SK-N-SH (cell line): ENCODE results near the gene NHLH1. TPM values are rescaled to one million over a fixed set of nuclear protein-coding genes. Genes with fewer than 3 reads are reported as not detected.

Experiments used
- CTCF ChIA-PET: fragments of 300-600, 350-600 bp; formaldehyde crosslinking; extraction: SDS; loops from one replicate; lab custom pipeline; 2021; lab: Yijun Ruan, JAX
- POLR2A ChIA-PET: fragments of 350-600 bp; sonication (Branson Sonifier 250); formaldehyde crosslinking; extraction: SDS; loops from one replicate; lab custom pipeline; 2020; ENCODE audit warnings: antibody characterized with exemption, inconsistent platforms; lab: Yijun Ruan, JAX
- DNase-seq: peaks from one replicate; pipeline ENCODE4 v3.0.0; 2012
- H2AFZ ChIP-seq: fragments of 200-600 bp; sonication (generic); 2 replicates; pipeline ENCODE4 v1.8.1; 2016; ENCODE audit warnings: antibody characterized with exemption, mild to moderate bottlenecking, low read depth
- H3F3A ChIP-seq: fragments of 200-600 bp; sonication (generic); replicated peaks from 2 replicates; pipeline ENCODE3; 2016; ENCODE audit warnings: antibody characterized with exemption, mild to moderate bottlenecking; ENCODE audit not compliant: insufficient read depth
- H3K27ac ChIP-seq, 2 experiments: fragments of 200-500 bp in 1 of 2; fragments of 200-600 bp in 1 of 2; sonication (Bioruptor generic) in 1 of 2; sonication (generic), shearing (Covaris generic) in 1 of 2; 2 replicates each; pipeline versions ENCODE4 v1.5.1 to v1.6.1; 2014 to 2016; ENCODE audit warnings: low read depth in 2 of 2, inconsistent platforms in 1 of 2, low read length in 1 of 2, mild to moderate bottlenecking in 1 of 2, mixed read lengths in 1 of 2
- H3K27me3 ChIP-seq: fragments of 200-600 bp; sonication (generic), shearing (Covaris generic); 2 replicates; pipeline ENCODE4 v1.6.1; 2016; ENCODE audit warnings: mixed run types; ENCODE audit not compliant: insufficient read depth
- H3K36me3 ChIP-seq, 2 experiments: fragments of 200-500 bp in 1 of 2; fragments of 200-600 bp in 1 of 2; sonication (Bioruptor generic) in 1 of 2; sonication (generic) in 1 of 2; replicated peaks in 1 of 2; 2 replicates each; pipeline versions ENCODE3 to v1.5.1; 2014 to 2016; ENCODE audit warnings: low read length in 1 of 2, mild to moderate bottlenecking in 1 of 2; ENCODE audit not compliant: insufficient read depth in 2 of 2, control insufficient read depth in 1 of 2
- H3K4me1 ChIP-seq, 2 experiments: fragments of 200-500 bp in 1 of 2; fragments of 200-600 bp in 1 of 2; sonication (Bioruptor generic) in 1 of 2; sonication (generic), shearing (Covaris generic) in 1 of 2; 2 replicates each; pipeline versions ENCODE4 v1.5.1 to v1.6.1; 2014 to 2016; ENCODE audit warnings: low read depth in 1 of 2, low read length in 1 of 2, mixed run types in 1 of 2; ENCODE audit not compliant: insufficient read depth in 2 of 2, control insufficient read depth in 1 of 2
- H3K4me2 ChIP-seq: fragments of 200-600 bp; sonication (generic), shearing (Covaris generic); 2 replicates; pipeline ENCODE4 v1.6.1; 2017; ENCODE audit warnings: mixed run types
- H3K4me3 ChIP-seq, 2 experiments: fragments of 200-500 bp in 1 of 2; fragments of 200-600 bp in 1 of 2; sonication (Bioruptor generic) in 1 of 2; sonication (generic), shearing (Covaris generic) in 1 of 2; 2 replicates each; pipeline versions ENCODE4 v1.5.1 to v1.8.1; 2014 to 2016; ENCODE audit warnings: low read depth in 2 of 2, inconsistent platforms in 1 of 2, low read length in 1 of 2, mild to moderate bottlenecking in 1 of 2, mixed read lengths in 1 of 2, moderate library complexity in 1 of 2
- H3K79me2 ChIP-seq: fragments of 200-600 bp; sonication (generic); 2 replicates; pipeline ENCODE4 v1.8.1; 2017; ENCODE audit warnings: mild to moderate bottlenecking; ENCODE audit not compliant: insufficient read depth
- H3K9ac ChIP-seq: fragments of 200-600 bp; sonication (generic); 2 replicates; pipeline ENCODE4 v1.6.1; 2017; ENCODE audit warnings: mixed run types
- H3K9me2 ChIP-seq: fragments of 200-600 bp; sonication (generic); 2 replicates; pipeline ENCODE4 v1.6.1; 2017; ENCODE audit warnings: mixed run types
- H3K9me3 ChIP-seq: fragments of 200-600 bp; sonication (generic); 2 replicates; pipeline ENCODE4 v1.6.1; 2017; ENCODE audit warnings: mixed run types, mild to moderate bottlenecking, moderate library complexity
- H4K20me1 ChIP-seq: fragments of 200-600 bp; sonication (generic); 2 replicates; pipeline ENCODE4 v1.6.1; 2017; ENCODE audit warnings: mild to moderate bottlenecking, mixed run types; ENCODE audit not compliant: insufficient read depth
- EP300 ChIP-seq, 2 experiments: IDR thresholded peaks; 2 replicates each; pipeline versions ENCODE4 v1.4.0 to v1.6.1; 2012; ENCODE audit warnings: borderline replicate concordance in 1 of 2, low read depth in 1 of 2, low read length in 1 of 2
- EZH2phosphoT487 ChIP-seq: fragments of 200-600 bp; sonication (generic); IDR thresholded peaks from 2 replicates; pipeline ENCODE4 v1.6.1; 2017; ENCODE audit warnings: low read depth, mixed run types, mild to moderate bottlenecking, antibody characterized with exemption, moderate library complexity, borderline replicate concordance
- FOSL2 ChIP-seq: IDR thresholded peaks from 2 replicates; pipeline ENCODE4 v1.4.0; 2012; ENCODE audit warnings: low read depth, mild to moderate bottlenecking, moderate library complexity, borderline replicate concordance
- FOXJ3 ChIP-seq: sonication (generic); formaldehyde crosslinking; IDR thresholded peaks from 2 replicates; pipeline ENCODE4 v1.5.1; 2020; ENCODE audit warnings: mild to moderate bottlenecking, missing genetic modification reagents
- GABPA ChIP-seq: IDR thresholded peaks from 2 replicates; pipeline ENCODE4 v1.4.0; 2012; ENCODE audit warnings: low read depth, mild to moderate bottlenecking
- JUND ChIP-seq: IDR thresholded peaks from 2 replicates; pipeline ENCODE4 v1.4.0; 2012
- MEF2A ChIP-seq: IDR thresholded peaks from 2 replicates; pipeline ENCODE4 v1.4.0; 2012; ENCODE audit warnings: low read depth, borderline replicate concordance
- MXI1 ChIP-seq: IDR thresholded peaks from 2 replicates; pipeline ENCODE4 v1.6.1; 2012; ENCODE audit warnings: mild to moderate bottlenecking, low read depth, low read length, improper control_type of control experiment
- NFIC ChIP-seq: IDR thresholded peaks from 2 replicates; pipeline ENCODE4 v1.4.0; 2012; ENCODE audit warnings: borderline replicate concordance
- RFX5 ChIP-seq: IDR thresholded peaks from 2 replicates; pipeline ENCODE4 v1.6.1; 2012; ENCODE audit warnings: mild to moderate bottlenecking, improper control_type of control experiment, low read length
- RXRA ChIP-seq: IDR thresholded peaks from 2 replicates; pipeline ENCODE4 v1.4.0; 2012; ENCODE audit warnings: low read depth, mild to moderate bottlenecking, borderline replicate concordance
- TAF1 ChIP-seq: IDR thresholded peaks from 2 replicates; pipeline ENCODE4 v1.6.1; 2012; ENCODE audit warnings: low read depth, mild to moderate bottlenecking, low read length, moderate library complexity, borderline replicate concordance
- TEAD4 ChIP-seq: IDR thresholded peaks from 2 replicates; pipeline ENCODE4 v1.4.0; 2012; ENCODE audit warnings: mild to moderate bottlenecking, borderline replicate concordance; ENCODE audit not compliant: insufficient read depth
- USF1 ChIP-seq: IDR thresholded peaks from 2 replicates; pipeline ENCODE4 v1.4.0; 2012; ENCODE audit warnings: low read depth, borderline replicate concordance
- ZBTB33 ChIP-seq: IDR thresholded peaks from 2 replicates; pipeline ENCODE4 v1.4.0; 2012; ENCODE audit warnings: low read depth, borderline replicate concordance
- WGBS: methylation state at CpG from one replicate; pipeline ENCODE4 v1.1.6; 2017; ENCODE audit warnings: low lambda C conversion rate; 5-methylcytosine and 5-hydroxymethylcytosine counted together
- polyA plus RNA-seq, 3 experiments: library from polyadenylated mRNA; depleted of rRNA; stranded (reverse); fragments of >200 nt; gene quantifications; 2 replicates each; pipeline ENCODE4 v1.2.3, GENCODE V29; 2012

Gene NHLH1
- polyA plus RNA-seq, 1 of the 3 experiments (the other 2 are of a cell fraction): 0.18 TPM

DNA sequence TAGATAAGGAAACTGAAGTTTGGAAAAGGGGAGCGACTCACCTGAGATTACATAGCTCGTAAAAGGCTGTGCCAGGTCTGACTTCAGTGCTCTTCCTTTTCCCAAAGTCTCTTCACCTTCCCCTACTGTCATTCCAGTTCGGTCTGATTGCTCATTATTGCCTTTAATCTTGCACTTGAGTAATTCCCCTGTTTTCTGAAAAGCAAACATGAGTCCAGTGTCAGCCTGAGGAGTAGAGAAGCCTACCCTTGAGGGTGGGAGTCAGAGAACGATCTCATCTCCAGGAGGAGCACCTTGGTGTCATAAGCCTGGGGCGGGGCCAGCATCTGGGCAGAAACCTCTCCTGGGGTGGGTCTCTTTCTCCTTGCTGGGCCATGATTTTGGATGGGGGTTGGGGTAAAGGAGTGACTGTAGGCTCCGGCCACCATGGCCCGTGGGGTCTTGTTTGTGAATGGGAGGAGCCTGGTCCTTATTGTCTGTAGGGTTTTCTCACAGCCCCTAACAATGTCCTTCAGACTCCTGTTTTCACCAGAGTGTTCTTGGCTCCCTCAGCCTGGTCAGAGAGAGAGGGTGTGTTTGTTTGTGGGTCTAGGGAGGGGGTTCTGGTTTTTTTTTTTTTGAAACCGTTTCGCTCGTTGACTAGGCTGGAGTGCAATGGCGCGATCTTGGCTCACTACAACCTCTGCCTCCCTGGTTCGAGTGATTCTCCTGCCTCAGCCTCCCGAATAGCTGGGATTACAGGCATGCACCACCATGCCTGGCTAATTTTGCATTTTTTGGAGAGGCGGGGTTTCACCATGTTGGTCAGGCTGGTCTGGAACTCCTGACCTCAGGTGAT is 39.5 kb downstream of the NHLH1 start:
- Histone ChIP-seq H3K36me3 (no peaks in the 10 kb centered on the region), H3K27me3 (no peaks in the 10 kb centered on the region), H3F3A (no peaks in the 10 kb centered on the region), H3K9me3 (no peaks in the 10 kb centered on the region), H3K27ac (no peak overlapping the region), H3K9me2 (no peaks in the 10 kb centered on the region), H3K4me2 (no peak overlapping the region), H3K4me1 (peaks cover 0 to 53% of the 10 kb centered on the region in 2 experiments; a peak in 2 of 4 replicates), H3K4me3 (no peak overlapping the region), H2AFZ (no peak overlapping the region), H3K79me2 (no peaks in the 10 kb centered on the region), H3K9ac (no peak overlapping the region), H4K20me1 (no peaks in the 10 kb centered on the region)
- 87% methylated on average over 13 of the region's 15 CpGs for WGBS
- CTCF ChIA-PET: interaction anchor here (0.8 to 1.7 kb wide), 2 partner anchors 52 to 115 kb away, joined by 3 to 4 read pairs; no protein-coding TSS in a partner anchor
- TF ChIP-seq FOXJ3 (no peak), GABPA (no peak), FOSL2 (no peak), USF1 (no peak), RXRA (no peak), EP300 (IDR thresholded peaks at IDR 0.05; ENCODE audit: borderline replicate concordance in 1 of 2, low read depth in 1 of 2, low read length in 1 of 2) (no peak), MEF2A (no peak), EZH2phosphoT487 (no peak), RFX5 (no peak), JUND (no peak), ZBTB33 (no peak), TEAD4 (no peak), TAF1 (no peak), NFIC (no peak), MXI1 (no peak)
- no peak for DNase-seq
- POLR2A ChIA-PET: no interaction called here
